HG03025 (cell line): Measurements from ENCODE around the gene RASGRF1.
"Not testable (repeated sequence)": the region's sequence is repeated elsewhere in the genome, so short reads cannot be mapped to it uniquely, and the experiment has no call there.

Source experiments
- ATAC-seq: cut with Tn5 transposase; IDR thresholded peaks from one replicate; pipeline ENCODE4 v1.9.1; 2021; ENCODE audit warnings: mild to moderate bottlenecking, moderate library complexity; ENCODE audit not compliant: unreplicated experiment, low FRiP score

RASGRF1 gene

GRCh38 chr15:78937132-78937739 is 153.3 kb downstream of the RASGRF1 start:
- ATAC-seq: no peak

GRCh38 chr15:78934655-78935023 is 155.9 kb downstream of the RASGRF1 start:
- no peak for ATAC-seq

- no peak for ATAC-seq
These were observed 156.5 kb downstream of the RASGRF1 start for GRCh38 chr15:78933823-78934654.

GRCh38 chr15:78933187-78933822 is 157.3 kb downstream of the RASGRF1 start:
- ATAC-seq: no peak

- ATAC-seq: no peak
These were observed 158.2 kb downstream of the RASGRF1 start for GRCh38 chr15:78932258-78932808.

DNA sequence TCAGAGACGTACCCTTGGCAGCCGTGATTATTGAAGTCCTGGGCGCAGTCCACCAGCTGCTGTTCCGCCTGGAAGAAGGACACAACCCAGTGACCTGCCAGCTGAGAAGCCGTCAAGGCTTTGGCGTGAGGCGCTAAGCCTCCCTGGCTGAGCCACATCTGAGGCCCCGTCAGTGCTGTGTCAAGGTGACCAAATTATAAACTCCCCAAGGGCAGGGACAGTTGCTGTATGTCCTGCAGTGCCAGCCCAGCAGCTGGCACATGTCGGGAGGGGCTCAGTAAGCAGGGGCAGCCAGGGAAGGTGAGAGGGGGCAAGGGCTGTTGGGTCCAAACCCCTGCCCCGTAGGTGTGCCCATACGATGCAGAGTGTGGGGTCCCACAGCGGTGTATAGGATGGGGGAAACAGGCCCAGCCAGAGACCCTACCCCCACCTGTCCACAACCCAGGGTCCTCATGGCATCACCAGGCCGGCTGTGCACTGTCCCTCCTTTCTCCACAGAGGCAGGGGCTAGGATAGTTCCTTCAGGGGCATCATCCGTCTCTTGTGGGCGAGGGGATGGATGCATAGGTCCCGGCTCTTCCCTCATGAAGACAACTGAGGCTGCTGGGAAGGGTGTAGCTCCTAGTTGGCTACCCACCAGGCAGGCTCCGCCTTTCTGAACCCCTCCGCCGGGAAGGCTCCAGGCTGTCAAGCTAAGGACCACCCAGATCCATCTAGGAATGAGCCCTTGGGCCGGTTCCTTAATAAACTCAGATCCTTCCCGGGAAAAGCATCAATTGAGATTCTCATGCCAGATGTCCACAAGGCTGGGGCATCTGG is 158.9 kb downstream of the RASGRF1 start:
- ATAC-seq: no peak

DNA sequence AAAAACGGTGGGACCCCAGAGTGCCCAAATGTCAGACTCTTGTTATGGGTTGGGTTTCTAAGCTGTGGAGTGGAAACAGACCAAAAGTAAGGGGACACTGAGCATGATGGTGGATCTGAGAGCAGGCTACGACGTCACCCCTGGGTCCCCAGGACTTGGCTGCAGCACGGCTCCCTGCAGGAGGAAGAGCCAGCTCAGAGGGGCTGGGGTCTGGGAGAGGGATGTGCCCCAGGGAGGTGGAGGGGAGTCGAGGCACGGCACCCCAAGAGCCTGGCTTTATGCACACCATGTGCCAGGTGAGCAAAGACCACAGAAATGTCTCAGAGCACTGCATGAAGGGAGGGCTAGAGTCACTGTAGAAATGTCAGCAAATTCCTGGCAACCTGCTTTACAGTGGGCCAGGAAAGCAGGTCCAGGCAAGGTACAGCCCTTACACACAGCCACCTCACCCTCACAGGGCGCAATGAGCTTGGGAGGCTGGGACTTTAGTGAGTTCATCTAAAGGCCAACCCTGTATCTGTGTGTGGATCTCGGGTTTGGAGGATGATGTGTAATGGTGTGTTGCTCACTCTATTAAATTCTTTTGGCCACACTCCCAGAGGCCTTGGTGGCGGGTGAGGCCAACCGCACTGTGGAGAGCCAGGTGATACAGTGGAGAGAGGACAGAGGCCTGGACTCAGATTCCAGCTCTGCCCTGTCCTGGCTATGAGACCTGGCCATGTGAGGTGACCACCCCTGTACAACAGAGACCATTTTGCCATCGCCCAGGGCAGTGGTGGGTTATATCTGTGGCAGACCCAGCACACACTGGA is 159.8 kb downstream of the RASGRF1 start:
- no peak for ATAC-seq

DNA sequence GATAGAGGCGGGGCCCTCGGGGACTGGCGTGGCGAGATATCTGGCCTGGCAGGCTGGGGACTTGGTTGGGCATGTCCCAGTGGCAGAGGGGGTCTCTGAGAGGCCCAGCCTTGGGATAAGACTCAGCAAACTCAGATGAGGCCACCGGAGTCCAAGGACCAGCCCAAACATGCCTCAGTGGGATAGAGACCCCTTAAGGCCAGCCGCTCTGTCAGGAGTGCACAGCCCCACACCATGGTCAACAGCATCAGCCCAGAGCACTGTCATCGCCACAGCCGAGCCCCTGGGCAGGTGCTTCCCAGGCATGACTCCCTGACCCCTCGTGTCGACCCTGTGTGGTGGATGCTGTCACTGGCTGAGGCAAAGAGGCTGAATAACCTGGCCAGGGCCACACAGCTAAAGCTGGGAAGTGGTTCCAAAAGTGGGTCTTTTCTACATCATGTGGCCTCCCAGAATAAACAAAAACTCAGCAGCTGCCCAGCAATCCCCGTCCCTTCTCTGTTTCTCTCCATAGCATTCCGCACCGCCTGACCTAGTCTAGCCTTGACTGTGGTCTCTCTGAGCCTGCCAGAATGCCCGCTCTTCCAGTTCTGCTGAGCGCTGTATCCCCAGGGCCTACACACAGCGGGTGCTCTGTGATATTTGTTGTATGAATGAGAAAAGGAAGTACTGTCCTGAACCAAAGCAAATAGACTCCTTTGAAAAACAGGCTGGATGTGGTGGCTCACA is 160.9 kb downstream of the RASGRF1 start:
- ATAC-seq: no peak

GRCh38 chr15:78928616-78929093 is 161.9 kb downstream of the RASGRF1 start:
- ATAC-seq: no peak

DNA sequence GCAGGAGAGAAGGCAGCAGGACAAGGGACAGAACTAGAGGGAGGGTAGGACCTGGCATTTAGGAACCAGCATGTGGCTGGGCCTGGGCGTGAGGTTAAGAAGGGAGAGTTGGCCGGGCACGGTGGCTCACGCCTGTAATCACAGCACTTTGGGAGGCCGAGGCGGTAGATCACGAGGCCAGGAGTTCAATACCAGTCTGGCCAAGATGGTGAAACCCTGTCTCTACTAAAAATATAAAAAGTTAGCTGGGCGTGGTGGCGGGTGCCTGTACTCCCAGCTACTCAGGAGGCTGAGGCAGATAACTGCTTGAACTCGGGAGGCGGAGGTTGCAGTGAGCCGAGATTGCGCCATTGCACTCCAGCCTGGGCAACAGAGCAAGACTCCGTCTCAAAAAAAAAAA is 162.4 kb downstream of the RASGRF1 start:
- not testable (repeated sequence) for ATAC-seq

DNA sequence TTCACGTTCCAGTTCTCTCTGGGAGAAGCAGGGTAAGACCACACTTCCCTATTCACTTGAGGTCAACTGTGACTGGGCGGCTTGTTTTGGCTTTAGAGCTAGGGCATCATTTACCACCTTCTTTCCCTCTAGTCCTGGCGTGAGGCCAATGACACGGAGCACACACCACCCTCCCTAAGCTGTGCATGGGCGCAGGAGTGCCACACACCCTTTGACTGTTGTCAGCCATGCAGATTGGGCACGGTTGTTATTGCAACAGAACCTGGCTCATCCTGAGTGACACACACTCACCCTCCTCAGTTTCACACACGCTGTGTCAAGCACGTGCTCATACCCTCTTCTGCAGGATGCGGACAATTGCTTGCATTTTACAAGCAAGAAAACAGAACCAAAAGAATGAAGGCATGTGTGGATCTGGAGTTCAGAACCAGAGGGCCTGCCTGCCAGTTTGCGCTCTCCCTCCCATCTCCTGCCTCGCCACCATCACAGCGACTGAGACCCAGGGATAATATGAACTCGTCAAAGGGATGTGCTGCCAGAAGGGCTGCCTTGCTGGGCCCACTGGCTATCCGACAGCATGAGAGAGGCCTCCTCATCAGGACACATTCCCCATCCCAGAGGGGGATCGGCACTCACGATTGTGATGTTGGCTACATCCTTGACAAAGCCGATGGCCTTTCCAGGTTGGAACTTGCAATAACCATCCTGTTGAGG is 163.3 kb downstream of the RASGRF1 start:
- no peak for ATAC-seq

DNA sequence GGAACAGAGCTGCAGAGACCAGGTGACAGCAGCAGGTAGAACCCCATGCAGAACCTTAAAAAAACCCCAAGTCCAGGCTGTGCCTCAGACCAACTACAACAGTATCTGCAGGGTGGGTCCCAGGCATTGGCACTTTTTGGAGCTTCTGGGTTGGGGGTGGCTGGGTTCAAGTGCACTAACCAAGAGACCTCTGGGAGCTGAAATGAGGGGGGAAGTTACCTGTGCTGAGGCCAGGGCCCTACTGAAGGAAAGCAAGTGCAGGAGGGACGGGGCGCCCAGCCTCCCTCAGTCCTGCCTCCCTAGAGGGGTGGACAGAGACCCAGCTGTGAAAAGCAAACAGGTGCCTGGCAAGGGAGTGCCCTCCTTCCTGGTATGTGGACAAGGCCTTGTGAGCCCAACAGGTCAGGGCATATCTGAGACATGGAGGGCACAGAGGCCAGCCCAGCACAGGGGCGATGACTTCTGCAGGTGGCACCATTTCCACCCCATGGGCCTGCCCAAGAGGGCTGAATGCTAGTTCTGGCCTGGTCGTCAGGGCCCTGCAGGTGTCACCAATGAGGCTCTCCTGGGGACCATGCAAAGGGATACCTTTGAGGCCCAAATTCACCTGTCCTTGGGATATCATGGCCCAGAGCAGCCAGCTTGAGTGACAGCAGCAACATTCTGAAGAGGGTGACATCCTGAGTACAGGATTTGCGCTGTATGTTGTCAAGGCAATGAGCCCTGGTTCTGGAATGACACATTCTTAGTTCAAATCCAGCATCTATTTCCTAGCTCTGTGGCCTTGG is 164.4 kb downstream of the RASGRF1 start:
- ATAC-seq: no peak

DNA sequence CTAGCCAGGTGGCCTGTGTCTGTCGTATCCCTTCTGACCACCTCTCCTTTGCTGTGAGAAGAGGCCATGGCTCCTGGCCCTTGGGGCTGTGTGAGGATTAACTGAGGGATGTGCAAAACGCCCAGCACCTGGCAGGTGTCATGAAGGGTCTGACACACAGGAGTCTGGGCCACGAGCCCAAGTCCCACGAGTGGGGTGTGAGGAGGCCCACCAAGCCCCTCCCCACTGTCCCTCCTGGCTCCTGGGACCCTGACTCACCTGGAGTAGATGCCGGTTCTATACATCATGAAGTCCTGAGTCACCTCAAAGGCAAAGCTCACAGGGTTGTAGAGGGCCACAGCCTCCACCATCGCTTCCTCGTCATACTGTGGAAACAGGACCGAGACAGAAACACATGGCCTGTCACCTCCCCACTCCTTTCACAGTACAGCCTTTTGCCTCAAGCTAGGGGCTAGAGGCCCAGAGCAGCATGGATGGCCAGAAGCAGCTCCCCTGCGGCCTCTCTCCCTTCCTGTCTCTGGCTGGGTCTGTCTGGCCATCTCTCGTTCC is 165.4 kb downstream of the RASGRF1 start:
- ATAC-seq: no peak

- no peak for ATAC-seq
These were observed 166.9 kb downstream of the RASGRF1 start for GRCh38 chr15:78923480-78924360.

DNA sequence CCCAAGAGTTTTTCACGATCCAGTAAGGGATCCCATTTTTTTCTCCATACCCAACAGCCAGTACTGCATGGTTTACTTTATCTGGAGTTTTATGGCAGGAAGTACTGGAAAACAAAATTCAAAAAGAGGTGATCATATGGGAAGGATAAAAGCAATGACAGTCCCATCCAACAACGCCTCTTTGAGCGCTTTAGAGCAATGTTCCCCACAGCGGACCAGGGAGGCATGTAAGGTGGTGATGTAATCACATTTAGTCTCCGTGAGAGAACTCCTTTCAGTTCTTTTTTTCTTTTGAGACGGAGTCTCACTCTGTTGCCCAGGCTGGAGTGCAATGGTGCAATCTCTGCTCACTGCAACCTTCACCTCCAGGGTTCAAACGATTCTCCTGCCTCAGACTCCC is 167.6 kb downstream of the RASGRF1 start:
- no peak for ATAC-seq

GRCh38 chr15:78922527-78922926 is 168.1 kb downstream of the RASGRF1 start:
- ATAC-seq: no peak
